DMS79 treated with DMSO at 0.1 percent for 48 hours (cell line): Measurements from ENCODE around the gene EXOSC6.
"Not testable (repeated sequence)": the region's sequence is repeated elsewhere in the genome, so short reads cannot be mapped to it uniquely, and the experiment has no call there.

Experiments used
- DNase-seq: peaks from one replicate; lab custom pipeline; 2025; lab: John Stamatoyannopoulos, UW

EXOSC6 gene

GRCh38 chr16:70198666-70199065 lies 53.1 kb downstream of the EXOSC6 start:
- DNase-seq, result not testable (repeated sequence)

DNA sequence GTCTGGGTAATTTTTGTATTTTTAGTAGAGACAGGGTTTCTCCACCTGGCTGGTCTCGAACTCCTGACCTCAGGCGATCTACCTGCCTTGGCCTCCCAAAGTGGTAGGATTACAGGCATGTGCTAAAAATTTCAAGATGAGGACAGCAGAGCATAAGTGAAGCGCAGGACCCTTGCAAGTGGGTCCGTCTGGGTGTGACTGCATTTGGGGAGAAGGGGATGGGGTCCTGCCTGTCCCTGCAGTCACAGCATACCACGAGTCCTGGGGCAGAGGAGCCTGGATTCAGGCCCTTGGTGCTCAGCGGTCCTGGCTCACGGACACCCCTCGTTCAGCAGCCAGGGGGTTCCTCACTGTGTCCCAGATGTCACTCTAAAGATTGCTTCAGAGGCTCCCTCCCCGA lies 53.5 kb downstream of the EXOSC6 start:
- DNase-seq, result not testable (repeated sequence)

DNA sequence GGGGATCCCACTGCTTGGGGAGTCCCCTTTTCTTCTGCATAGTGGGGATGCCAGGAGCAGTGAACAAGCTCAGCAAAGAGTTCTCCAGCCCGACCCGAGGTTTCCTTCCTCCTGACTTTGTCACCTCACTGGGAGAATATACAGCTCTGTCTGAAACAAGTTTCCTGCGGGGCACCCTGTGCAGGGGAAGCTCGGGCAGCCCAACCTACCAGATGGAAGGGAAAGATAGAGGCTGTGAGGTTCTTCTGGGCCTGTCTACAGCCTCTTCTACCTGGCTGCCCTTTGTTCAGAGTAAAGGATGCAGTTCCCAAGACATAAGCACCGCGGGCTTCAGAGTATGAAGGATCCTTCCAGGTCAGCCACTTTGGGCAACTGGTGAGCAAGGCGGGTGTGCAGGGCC lies 54.1 kb downstream of the EXOSC6 start:
- DNase-seq, result not testable (repeated sequence)
